ENCODE data around the gene TMEM92.

Gene TMEM92

DNA sequence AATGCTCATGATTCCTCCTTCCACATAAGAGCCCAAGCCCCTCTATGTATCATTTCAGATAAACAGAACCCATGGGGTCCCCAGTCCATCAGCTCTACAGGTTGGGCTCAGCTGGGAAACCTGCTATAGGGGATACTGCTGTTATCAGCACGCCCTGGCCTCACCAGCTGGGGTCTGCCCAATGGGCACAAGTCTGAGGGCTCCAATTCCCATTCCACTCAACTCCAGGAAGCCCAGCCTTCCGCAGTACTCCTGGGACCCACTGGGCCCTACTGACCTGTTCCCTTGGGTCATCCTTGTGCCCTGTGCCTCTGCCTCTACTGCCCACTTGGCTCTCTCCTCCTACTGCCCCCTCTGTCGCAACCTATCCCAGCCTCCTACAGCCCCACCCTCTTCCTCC, 55.5 kb downstream of the TMEM92 start:
- no peak for DNase-seq

DNA sequence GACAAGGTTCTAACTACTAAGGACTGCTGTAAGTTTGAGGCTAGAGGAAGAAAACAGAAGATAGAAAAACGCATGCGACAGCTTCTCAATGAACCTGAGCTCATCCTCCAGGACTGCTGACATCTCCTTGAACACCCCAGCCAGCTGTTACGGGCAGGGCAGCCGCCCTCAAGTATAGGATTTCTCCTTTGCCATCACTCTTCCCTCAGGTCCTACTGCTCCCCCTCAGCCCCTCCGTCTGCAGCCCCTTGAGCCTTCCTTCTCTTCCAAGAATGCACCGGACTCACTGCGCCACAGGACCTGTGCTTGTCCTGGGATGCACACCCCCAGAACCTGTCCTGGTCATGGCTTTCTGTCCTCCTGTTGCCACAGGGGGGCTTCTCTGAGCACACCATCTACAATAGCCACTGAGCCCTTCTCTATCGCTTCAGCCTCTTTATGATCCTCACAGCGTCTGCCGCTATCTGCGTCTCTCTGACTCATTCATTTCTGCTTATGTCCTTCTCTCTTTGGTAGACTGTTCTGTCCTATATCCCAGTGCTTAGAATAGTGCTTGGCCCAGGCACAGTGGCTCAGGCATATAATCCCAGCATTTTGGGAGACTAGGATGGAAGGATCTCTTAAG, 56.0 kb downstream of the TMEM92 start:
- no peak for DNase-seq
